ENCODE data around the gene PSMD10. TPM values are rescaled to one million over a fixed set of nuclear protein-coding genes. Genes with fewer than 3 reads are reported as not detected.

Gene PSMD10
- total and polyA plus RNA-seq, 2 of the 8 experiments (the other 6 are each of a cell fraction or from before 2014, with no cell fraction given): 49.9 to 79.9 TPM

DNA sequence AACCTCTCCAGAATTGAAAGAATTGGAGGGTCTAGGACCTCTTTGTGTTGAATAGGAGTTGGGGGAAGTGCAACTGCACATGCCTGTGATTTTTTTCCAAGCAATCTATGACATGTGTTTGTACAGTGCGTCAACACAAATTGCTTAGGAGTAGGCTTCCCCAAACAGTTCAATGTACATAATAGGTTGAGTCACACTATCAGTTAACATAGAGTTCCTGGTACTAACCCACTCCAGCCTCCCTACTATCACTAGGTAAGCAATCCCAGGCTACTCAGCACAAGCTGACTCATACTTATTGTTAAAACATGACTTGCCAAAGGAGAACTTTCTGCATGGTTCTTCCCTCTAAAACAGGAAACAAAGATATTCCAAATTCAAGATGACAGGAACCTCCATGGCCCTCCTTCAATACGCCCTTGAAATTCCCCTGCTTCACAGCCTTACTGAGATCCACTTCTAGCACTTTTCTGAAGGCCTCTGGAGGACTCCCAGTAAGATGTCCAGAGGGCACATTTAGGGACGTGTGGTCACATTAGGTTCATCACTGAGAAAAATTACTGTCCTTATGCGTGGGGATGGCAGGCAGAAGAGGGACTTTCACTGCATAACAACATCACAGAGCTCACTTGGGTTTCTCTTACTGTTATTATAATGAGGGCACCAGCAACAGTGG is 54.9 kb downstream of the PSMD10 start (continued):
- TF ChIP-seq, protein P1, sequence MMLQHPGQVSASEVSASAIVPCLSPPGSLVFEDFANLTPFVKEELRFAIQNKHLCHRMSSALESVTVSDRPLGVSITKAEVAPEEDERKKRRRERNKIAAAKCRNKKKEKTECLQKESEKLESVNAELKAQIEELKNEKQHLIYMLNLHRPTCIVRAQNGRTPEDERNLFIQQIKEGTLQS (IDR thresholded peaks at IDR 0.05; ENCODE audit: insufficient read depth, low read depth, low read length): no peak
- TF ChIP-seq SIX5 (IDR thresholded peaks at IDR 0.05; ENCODE audit: low read depth, low read length) (no peak), NRF1 (IDR thresholded peaks at IDR 0.05; ENCODE audit: low read depth, low read length) (no peak), RXRA (IDR thresholded peaks at IDR 0.05; ENCODE audit: insufficient read depth, low read depth, low read length) (no peak), SP4 (IDR thresholded peaks at IDR 0.05; ENCODE audit: low read length) (no peak)
